Skeletal muscle cell (primary cell): ENCODE measurements around the gene OPHN1.

ENCODE experiments used
- DNase-seq: peaks from one replicate; pipeline ENCODE4 v3.0.0-alpha.2; 2010; ENCODE audit warnings: low read depth
- H3K4me3 ChIP-seq: 2 replicates; pipeline ENCODE4 v1.5.1; 2011; ENCODE audit warnings: low read depth, mild to moderate bottlenecking, control low read depth, low read length, moderate library complexity

The OPHN1 gene

DNA sequence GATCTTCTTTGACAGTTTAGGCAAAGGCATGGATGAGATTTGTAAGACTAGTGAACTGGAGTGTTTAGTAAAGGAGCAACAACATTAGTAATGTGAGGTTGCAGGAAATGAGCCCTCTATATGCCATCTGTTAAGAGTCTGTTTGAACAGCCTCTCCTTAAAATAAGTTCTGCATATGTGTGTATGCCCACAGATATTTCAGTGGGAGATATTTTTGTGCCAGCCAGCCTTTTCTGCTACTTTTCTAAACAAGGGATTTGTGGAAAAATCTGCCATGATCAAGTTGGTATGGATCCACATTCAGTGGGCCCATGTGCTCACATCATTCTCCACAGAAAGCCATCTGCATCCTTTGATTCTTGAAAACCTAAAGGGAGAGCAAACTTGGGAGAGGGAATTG, 237.7 kb downstream of the OPHN1 start:
- DNase-seq = no peak
- no peak overlapping the region for H3K4me3 ChIP-seq

- H3K4me3 ChIP-seq = no peak overlapping the region
- no peak for DNase-seq
These were observed 239.5 kb downstream of the OPHN1 start for GRCh38 chrX:68193786-68194185.

DNA sequence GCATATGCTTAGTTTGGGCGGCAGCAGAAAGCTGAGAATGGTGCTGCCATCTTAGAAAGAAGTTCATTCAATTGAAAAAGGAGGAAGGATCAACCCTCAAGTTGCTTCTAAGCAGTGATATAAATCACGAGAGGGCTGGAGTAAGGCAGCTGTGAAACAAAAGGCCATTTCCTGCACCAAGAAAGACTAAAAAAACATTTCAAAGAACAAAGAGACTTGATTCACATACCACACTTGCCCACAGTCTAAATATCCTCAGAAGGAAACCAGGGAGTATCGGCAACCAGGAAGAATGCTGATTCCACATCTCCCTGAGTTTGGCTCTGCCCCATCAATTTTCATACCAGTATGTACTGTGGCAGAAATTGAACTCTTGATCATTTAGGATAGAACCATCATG, 240.1 kb downstream of the OPHN1 start:
- no peak overlapping the region for H3K4me3 ChIP-seq
- no peak for DNase-seq

GRCh38 chrX:68190799-68191198, 242.5 kb downstream of the OPHN1 start:
- no peak overlapping the region for H3K4me3 ChIP-seq
- DNase-seq = no peak

DNA sequence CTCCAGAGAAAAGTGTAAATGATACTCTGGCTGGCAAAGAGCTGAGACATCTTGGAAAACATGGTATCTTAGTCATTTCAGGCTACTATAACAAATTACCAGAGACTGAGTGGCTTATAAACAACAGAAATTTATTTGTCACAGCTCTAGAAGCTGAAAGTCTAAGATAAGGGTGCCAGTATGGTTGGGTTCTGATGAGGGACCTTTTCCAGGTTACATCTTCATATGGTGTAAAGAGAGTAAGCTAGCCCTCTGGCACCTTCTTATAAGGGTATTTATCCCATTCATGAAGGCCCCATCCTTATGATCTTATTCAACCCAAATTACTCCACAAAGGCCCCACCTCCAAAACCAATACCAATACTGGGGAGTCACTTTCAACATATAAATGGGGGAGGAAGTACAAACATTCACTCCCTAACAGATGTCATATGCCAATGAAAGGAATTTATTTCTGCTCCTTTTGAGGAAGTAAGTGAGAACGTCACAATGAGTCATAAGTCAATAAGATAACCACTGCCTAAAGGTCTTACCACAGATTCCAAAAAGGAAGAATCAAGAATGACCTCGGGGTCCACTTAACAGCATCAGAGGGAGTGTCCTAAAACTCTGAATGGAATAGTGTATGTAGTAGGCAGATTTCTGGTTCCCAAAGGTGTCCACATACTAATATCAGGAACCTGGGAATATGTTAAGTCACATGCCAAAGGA, 246.6 kb downstream of the OPHN1 start:
- H3K4me3 ChIP-seq = no peak overlapping the region
- DNase-seq = no peak

GRCh38 chrX:68185161-68185560, 248.1 kb downstream of the OPHN1 start:
- no peak for DNase-seq
- no peak overlapping the region for H3K4me3 ChIP-seq

GRCh38 chrX:68183612-68184214, 249.6 kb downstream of the OPHN1 start:
- DNase-seq = no peak
- no peak overlapping the region for H3K4me3 ChIP-seq

- H3K4me3 ChIP-seq = no peak overlapping the region
- DNase-seq = no peak
These were observed 252.7 kb downstream of the OPHN1 start for GRCh38 chrX:68180579-68180978.

GRCh38 chrX:68179355-68179754, 253.9 kb downstream of the OPHN1 start:
- DNase-seq = no peak
- no peak overlapping the region for H3K4me3 ChIP-seq

DNA sequence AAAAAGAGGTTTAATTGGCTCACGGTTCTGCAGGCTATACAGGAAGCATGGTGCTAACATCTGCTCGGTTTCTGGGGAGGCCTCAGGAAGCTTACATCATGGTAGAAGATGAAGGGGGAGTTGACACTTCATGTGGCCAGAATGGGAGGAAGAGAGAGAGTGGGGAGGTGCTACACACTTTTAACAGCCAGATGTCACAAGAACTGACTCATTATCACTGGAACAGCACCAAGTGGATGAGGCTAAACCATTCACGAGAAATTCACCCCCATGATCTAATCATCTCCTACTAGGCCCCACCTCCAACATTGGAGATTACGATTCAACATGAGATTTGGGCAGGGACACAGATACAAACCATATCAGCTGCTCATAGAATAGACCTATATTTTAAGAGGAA, 255.8 kb downstream of the OPHN1 start:
- no peak overlapping the region for H3K4me3 ChIP-seq
- no peak for DNase-seq

DNA sequence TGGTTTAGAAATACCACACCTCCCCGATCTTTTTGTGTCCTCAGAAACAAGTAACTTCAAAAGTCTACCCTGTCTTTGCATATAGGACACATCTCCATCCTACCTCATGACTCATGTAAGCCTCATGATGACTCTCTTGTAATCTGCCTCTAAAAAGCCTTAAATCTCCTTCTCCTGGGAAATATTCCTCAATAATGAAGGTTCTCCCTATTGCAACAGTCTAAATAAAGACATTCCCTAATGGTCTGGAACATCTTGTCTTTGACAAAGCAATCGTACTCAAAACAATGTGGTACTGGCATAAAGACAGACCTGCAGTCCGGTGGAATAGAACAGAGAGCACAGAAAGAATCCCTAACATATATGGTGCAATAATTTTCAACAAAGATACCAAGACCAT, 257.7 kb downstream of the OPHN1 start:
- DNase-seq = peak; percentile 76
- H3K4me3 ChIP-seq = no peak overlapping the region

DNA sequence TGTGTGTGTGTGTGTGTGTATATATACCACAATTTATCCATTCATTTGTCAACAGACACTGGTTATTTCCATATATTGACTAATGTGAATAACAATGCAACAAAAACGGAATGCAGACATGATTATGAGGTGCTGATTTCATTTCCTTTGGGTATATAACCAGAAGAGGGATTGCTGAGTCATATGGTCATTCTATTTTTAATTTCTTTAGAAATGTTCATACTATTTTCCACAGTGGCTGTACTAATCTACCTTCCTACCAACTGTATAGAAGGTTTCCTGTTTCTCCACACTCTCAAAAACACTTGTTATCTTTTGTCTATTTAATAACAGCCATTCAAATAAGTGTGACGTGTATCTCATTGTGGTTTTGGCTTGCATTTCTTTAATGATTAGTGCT, 269.9 kb downstream of the OPHN1 start:
- DNase-seq = peak; percentile 28
- H3K4me3 ChIP-seq = no peak overlapping the region

GRCh38 chrX:68147848-68148247, 285.4 kb downstream of the OPHN1 start:
- DNase-seq = no peak
- H3K4me3 ChIP-seq = no peak overlapping the region

GRCh38 chrX:68146054-68146453, 287.2 kb downstream of the OPHN1 start:
- peak; percentile 13 for DNase-seq
- H3K4me3 ChIP-seq = no peak overlapping the region

- H3K4me3 ChIP-seq = no peak overlapping the region
- DNase-seq = no peak
These were observed 293.5 kb downstream of the OPHN1 start for GRCh38 chrX:68139791-68140190.

GRCh38 chrX:68133181-68133580, 300.1 kb downstream of the OPHN1 start:
- no peak for DNase-seq
- H3K4me3 ChIP-seq = no peak overlapping the region

DNA sequence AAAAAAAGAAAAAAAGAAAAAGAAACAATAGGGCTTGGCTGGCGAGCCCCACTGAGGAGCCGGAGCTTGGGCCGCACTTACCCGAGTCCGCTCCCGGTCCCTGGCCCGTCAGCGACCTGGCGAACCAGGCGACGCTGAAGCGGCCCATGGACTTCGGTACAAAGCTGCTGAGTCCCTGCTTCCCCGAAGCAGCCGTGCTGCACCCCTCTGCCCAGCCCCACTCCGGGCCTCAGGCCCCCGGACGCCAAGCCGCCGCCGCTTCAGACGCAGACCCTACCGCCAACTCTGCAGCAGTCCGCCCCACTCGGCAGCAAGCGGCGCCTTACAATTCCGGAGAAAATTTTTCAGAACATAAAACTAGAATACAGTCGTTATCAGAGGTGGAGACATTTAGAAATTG, 300.5 kb downstream of the OPHN1 start:
- no peak for DNase-seq

DNA sequence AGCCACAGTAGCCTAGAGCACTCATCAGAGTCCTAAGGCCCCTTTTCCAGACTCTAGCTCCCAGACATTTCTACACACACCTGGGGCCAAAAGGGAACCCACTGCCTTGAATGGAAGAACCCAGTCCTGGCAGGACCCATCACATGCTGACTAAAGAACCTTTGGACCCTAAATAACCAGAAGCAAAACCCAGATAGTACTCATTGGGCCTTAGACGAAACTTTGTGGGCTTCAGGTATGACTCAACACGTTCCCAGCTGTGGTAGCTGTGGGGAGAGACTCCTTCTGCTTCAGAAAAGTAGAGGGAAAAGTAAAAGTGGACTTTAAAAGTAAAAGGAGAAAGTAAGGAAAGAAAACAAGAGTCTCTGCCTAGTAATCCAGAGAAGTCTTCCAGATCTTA, 311.5 kb downstream of the OPHN1 start:
- no peak overlapping the region for H3K4me3 ChIP-seq
- DNase-seq = no peak

More for the DNA sequence above, 300.5 kb downstream of the OPHN1 start:
- H3K4me3 ChIP-seq = no peak overlapping the region

GRCh38 chrX:68121371-68121770, 311.9 kb downstream of the OPHN1 start:
- DNase-seq = no peak
- no peak overlapping the region for H3K4me3 ChIP-seq

- no peak for DNase-seq
- H3K4me3 ChIP-seq = no peak overlapping the region
These were observed 317.9 kb downstream of the OPHN1 start for GRCh38 chrX:68115371-68115770.

DNA sequence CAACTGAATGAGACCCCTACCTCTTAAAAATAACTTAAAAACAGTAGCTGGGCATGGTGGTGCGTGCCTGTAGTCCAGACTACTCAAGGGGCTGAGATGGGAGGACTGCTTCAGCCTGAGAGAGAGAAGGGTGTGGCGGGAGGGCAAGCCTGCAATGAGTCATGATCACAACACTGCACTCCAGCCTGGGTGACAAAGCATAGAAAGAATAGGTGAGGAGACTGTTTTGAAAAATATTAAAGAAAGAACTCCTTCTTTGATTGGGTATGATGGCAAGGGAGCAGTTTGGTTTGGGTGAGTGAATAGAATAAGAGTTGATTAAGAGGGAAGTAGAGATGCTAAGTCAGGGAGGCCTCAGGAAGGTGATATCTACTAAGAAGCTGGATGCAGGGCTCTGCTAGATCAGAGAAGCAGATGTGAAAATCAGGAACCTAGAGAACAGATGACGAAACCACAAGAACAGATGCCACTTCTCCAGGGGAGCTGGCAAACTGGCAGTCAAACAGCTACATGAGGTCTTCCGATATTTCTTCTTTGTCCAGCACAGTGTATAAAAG, 318.6 kb downstream of the OPHN1 start:
- DNase-seq = no peak
- no peak overlapping the region for H3K4me3 ChIP-seq
